Measurements from ENCODE around the gene CSNK2A2.

- TF ChIP-seq, protein P1, sequence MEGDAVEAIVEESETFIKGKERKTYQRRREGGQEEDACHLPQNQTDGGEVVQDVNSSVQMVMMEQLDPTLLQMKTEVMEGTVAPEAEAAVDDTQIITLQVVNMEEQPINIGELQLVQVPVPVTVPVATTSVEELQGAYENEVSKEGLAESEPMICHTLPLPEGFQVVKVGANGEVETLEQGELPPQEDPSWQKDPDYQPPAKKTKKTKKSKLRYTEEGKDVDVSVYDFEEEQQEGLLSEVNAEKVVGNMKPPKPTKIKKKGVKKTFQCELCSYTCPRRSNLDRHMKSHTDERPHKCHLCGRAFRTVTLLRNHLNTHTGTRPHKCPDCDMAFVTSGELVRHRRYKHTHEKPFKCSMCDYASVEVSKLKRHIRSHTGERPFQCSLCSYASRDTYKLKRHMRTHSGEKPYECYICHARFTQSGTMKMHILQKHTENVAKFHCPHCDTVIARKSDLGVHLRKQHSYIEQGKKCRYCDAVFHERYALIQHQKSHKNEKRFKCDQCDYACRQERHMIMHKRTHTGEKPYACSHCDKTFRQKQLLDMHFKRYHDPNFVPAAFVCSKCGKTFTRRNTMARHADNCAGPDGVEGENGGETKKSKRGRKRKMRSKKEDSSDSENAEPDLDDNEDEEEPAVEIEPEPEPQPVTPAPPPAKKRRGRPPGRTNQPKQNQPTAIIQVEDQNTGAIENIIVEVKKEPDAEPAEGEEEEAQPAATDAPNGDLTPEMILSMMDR (IDR thresholded peaks at IDR 0.05; ENCODE audit: low read length), result no peak
- TF ChIP-seq EZH2 (optimal IDR thresholded peaks at IDR 0.05; ENCODE audit: low read depth, low read length), result no peak
Measured at GRCh38 chr16:58187092-58187491, 10.8 kb downstream of the CSNK2A2 start.

All from MM.1S (cell line).